ENCODE measurements around the gene GRID2.

Gene GRID2

DNA sequence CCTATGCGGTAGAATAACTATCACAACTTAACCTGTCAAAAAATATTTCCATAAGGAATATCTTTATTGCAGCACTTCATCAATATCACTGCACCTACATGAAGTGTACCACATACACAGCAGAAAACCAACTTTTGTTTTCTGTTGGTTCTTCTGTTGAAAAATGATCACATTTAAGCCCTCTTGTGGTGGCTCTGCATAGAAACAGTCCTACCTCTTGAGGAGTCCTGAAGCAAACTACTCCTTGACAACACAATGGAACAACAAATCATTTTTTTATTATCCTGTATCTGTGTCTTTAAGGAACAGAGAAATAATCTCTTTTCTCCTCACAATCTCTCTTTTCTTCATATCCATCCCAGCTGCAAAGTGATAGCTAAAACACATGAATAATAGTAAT, 1484.9 kb downstream of the GRID2 start:
- Histone ChIP-seq H3K9me3 (ENCODE audit: control insufficient read depth, insufficient read depth, low read length) (no peaks in the 10 kb centered on the region), H3K4me1 (ENCODE audit: insufficient read depth, low read length) (peaks cover 10% of the 10 kb centered on the region), H3K36me3 (ENCODE audit: insufficient read depth, low read length) (no peaks in the 10 kb centered on the region)

DNA sequence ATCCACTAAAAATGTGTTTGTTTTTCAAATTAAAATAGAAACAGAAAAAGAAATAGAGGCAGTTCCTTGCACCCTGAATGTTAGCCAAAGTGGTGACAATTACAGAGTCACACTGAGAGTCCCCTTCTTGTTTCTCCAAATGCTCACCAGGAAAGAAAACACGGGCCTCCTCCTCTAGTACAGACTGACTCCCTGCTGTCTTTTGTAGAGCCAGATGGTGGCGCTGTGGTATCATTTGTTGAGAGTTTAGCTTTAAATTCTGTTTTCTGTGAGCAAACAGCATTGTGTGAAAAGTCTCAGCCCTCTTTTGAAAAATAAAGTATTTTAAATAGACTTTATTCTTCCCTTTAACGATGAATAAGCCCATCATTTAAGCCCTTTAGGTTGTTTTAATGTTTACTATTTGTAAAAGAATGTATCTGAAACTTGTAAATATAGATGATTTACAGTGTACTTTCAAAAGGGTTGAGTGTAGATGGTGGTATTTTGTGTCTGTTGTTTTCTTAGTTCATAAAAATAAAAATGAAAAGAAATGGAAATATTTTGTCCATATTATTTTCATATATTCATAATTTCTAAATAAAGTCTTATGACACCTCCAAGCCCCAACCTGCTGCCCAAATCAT, 1487.9 kb downstream of the GRID2 start:
- peaks cover 3% of the 10 kb centered on the region; the same call in 1 of the 2 replicates for H3K4me1 ChIP-seq (ENCODE audit: insufficient read depth, low read length)
- no peak overlapping the region for H3K9ac ChIP-seq (ENCODE audit: low read depth, low read length)
- no peaks in the 10 kb centered on the region for H3K36me3 ChIP-seq (ENCODE audit: insufficient read depth, low read length)
- no peaks in the 10 kb centered on the region for H3K9me3 ChIP-seq (ENCODE audit: control insufficient read depth, insufficient read depth, low read length)

More for the DNA sequence above, 1484.9 kb downstream of the GRID2 start:
- no peak overlapping the region for H3K9ac ChIP-seq (ENCODE audit: low read depth, low read length)

DNA sequence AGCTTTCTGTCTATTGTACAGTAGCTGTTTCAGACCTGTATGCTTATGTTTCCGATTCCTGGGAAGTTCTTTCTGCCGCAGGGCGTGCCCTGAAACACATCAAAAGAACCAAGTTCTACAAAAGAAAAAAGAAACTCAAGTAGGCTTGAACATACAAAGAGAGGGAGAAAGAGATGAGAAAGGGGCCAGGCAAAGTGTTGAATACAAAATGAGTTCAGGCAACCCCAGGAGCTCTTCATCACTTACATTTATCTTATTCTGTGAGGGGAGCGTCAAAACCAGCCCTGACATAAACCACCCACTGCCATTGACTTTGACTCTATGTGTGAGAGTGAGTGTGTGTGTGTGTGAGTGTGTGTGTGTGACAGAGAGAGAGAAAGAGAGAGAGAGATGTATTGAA, 1498.3 kb downstream of the GRID2 start:
- Histone ChIP-seq H3K36me3 (ENCODE audit: insufficient read depth, low read length) (no peaks in the 10 kb centered on the region), H3K4me1 (ENCODE audit: insufficient read depth, low read length) (no peaks in the 10 kb centered on the region), H3K9me3 (ENCODE audit: control insufficient read depth, insufficient read depth, low read length) (no peaks in the 10 kb centered on the region), H3K9ac (ENCODE audit: low read depth, low read length) (no peak overlapping the region)

DNA sequence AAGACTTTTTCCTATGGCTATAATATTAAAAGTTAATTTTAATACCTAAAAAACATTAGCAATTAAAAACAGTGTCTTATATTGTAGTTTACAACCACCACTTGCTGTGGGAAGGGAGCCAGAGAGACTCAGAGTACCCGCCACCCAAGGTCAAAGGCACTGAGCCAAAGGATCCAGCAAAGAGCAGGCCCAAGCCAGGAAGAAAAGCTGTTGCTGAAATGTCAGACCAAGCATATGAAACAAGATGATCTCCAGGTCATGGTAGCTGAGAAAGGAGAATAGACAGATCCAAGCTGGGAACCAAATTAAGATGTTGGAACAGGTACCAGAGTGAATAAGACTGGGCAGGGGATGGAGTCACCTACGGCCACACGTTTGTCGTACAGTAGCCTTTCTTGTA, 1506.0 kb downstream of the GRID2 start:
- Histone ChIP-seq H3K36me3 (ENCODE audit: insufficient read depth, low read length) (no peaks in the 10 kb centered on the region), H3K9ac (ENCODE audit: low read depth, low read length) (no peak overlapping the region), H3K9me3 (ENCODE audit: control insufficient read depth, insufficient read depth, low read length) (no peaks in the 10 kb centered on the region), H3K4me1 (ENCODE audit: insufficient read depth, low read length) (peaks cover 11% of the 10 kb centered on the region)

DNA sequence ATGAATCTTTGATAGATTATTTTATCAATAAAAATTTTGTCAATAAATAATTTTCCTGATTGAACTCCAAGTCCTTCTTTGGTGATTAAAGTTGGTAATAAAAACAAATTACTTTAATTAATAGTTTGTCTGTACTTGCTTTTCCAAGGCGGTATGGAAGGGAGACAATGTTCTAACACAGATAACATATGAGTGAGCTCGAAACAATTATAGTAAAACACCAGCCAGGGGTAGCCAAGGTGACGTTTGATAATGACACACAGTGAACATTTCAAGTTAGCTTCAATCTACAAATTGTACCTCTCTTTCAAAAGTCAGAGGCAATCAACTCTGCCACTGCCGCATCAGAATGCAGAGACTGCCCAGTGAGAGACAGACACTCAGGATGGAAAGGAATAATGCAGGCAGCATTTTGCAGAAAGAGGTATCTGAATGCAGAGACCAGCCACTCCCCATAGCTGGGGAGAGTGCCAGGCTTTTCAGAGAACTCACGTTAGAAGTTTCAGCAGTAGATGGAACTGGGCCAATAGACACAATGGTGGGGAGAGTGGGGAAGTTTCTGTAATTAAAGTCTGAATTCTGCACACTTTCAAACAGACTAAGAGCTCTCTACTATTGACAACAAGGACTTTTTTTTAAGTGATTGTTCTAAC, 1506.7 kb downstream of the GRID2 start:
- Histone ChIP-seq H3K4me1 (ENCODE audit: insufficient read depth, low read length) (peaks cover 18% of the 10 kb centered on the region), H3K9me3 (ENCODE audit: control insufficient read depth, insufficient read depth, low read length) (no peaks in the 10 kb centered on the region), H3K9ac (ENCODE audit: low read depth, low read length) (no peak overlapping the region), H3K36me3 (ENCODE audit: insufficient read depth, low read length) (no peaks in the 10 kb centered on the region)

DNA sequence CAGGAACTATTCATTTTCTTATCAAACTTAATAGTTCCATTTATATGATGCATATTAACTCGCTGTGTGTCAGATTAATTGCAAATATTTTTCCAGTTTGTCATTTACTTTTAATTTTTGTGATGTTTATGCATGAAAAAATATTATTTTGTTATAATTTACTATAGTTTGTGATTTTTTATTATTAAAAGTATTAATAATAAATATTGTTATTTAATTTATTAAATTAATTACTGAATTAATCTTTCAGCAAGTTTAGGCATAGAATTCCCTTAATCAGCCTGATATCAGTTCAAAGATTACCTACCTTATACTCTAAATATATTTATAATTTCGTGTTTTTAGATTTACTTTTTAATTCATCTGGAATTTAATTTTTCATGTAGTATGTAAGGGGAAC, 1509.3 kb downstream of the GRID2 start:
- no peak overlapping the region for H3K9ac ChIP-seq (ENCODE audit: low read depth, low read length)
- H3K4me1 ChIP-seq (ENCODE audit: insufficient read depth, low read length): peaks cover 21% of the 10 kb centered on the region
- no peaks in the 10 kb centered on the region for H3K9me3 ChIP-seq (ENCODE audit: control insufficient read depth, insufficient read depth, low read length)
- no peaks in the 10 kb centered on the region for H3K36me3 ChIP-seq (ENCODE audit: insufficient read depth, low read length)

DNA sequence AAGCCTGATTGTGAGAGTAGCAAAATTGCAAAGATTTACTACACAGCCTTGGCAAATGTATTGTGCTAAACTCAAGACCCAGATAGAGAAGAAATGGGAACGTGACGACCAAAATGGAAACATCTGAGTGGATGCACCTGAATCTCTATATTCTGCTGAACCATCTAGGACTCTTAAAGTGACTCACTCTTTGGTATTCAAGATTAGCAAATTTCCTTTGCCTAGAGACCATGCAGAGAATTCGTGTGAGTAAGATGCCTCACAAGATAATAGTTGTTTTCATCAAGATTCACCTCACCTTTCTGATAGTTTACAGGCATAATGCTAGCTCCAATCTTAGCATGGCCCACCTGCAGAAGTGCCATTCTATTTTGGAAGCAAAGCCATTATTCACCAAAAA, 1510.4 kb downstream of the GRID2 start:
- H3K36me3 ChIP-seq (ENCODE audit: insufficient read depth, low read length): no peaks in the 10 kb centered on the region
- no peak overlapping the region; the same call in 1 of the 2 replicates for H3K9ac ChIP-seq (ENCODE audit: low read depth, low read length)
- H3K4me1 ChIP-seq (ENCODE audit: insufficient read depth, low read length): peaks cover 21% of the 10 kb centered on the region
- no peaks in the 10 kb centered on the region for H3K9me3 ChIP-seq (ENCODE audit: control insufficient read depth, insufficient read depth, low read length)

DNA sequence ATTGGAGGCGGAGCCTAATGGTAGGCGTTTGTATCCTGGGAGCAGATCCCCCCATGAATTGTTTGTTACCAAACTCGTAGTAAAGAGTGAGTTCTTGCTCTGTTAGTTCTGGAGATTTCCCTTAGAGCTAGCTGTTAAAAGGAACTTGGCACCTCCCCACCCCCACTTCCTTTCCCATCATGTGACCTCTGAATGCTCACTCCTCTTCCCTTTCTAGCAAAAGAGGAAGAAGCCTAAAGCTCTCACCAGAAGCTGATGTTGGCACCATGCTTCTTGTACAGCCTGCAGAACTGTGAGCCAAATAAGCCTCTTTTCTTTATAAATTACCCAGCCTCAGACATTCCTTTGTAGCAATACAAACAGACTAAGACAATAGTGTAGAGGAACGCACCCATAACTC, 1511.0 kb downstream of the GRID2 start:
- no peaks in the 10 kb centered on the region for H3K9me3 ChIP-seq (ENCODE audit: control insufficient read depth, insufficient read depth, low read length)
- no peak overlapping the region; the same call in 1 of the 2 replicates for H3K9ac ChIP-seq (ENCODE audit: low read depth, low read length)
- H3K36me3 ChIP-seq (ENCODE audit: insufficient read depth, low read length): no peaks in the 10 kb centered on the region
- H3K4me1 ChIP-seq (ENCODE audit: insufficient read depth, low read length): peaks cover 21% of the 10 kb centered on the region
